Testis (tissue), 2 donors: Measurements from ENCODE around the gene OR6A2.

Experiments used
- CTCF ChIP-seq, 3 experiments: fragments of 450-650 bp in 2 of 3; fragments of 200-600 bp in 1 of 3; sonication (generic) in 1 of 3; IDR thresholded peaks; one replicate each; pipeline ENCODE4 v1.5.1; 2016 to 2019; ENCODE audit warnings: antibody characterized with exemption in 3 of 3, mild to moderate bottlenecking in 2 of 3, moderate library complexity in 1 of 3
- POLR2A ChIP-seq: fragments of 450-650 bp; IDR thresholded peaks from one replicate; pipeline ENCODE4 v1.6.1; 2017; ENCODE audit warnings: antibody characterized with exemption, mild to moderate bottlenecking, moderate library complexity

DNA sequence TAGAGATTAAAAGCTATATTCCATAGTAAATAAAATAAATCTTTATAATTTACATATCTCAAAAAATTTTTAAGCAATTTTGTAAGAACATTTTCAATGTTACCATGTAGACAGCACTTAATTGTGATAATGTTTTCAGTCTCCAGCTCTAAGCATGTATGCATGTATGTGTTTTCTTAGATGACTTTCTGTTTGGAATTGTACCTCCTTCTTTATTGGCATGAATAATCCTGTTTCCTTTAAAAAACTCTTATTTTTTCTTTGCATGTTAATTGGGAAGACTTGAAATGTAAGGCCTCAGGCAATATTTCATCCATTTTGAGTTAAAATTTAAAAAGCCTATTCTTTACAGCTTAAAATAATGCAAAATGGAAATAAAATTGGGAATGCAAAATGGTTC is 18.7 kb downstream of the OR6A2 start:
- no peak for TF ChIP-seq POLR2A
- TF ChIP-seq CTCF (IDR thresholded peaks at IDR 0.05): no peak
